Trophoblast cell (in vitro differentiated cells and primary cell): ENCODE data around the gene KRTAP10-2.

ENCODE experiments used
- DNase-seq, 2 donors: peaks; one replicate each; pipeline ENCODE4 v3.0.0-alpha.2; 2016
- H2AFZ ChIP-seq: 2 replicates; pipeline ENCODE4 v1.6.1; 2013; ENCODE audit warnings: low read length, moderate library complexity, mild to moderate bottlenecking; ENCODE audit not compliant: insufficient read depth, poor library complexity
- H2AK5ac ChIP-seq: 2 replicates; pipeline ENCODE4 v1.6.1; 2013; ENCODE audit warnings: mild to moderate bottlenecking, low read length
- H2BK120ac ChIP-seq: 2 replicates; pipeline ENCODE4 v1.6.1; 2013; ENCODE audit warnings: low read length, mild to moderate bottlenecking, moderate library complexity; ENCODE audit not compliant: insufficient read depth, poor library complexity
- H2BK12ac ChIP-seq: 2 replicates; pipeline ENCODE4 v1.6.1; 2013; ENCODE audit warnings: mild to moderate bottlenecking, low read length, moderate library complexity
- H2BK5ac ChIP-seq: 2 replicates; pipeline ENCODE4 v1.6.1; 2013; ENCODE audit warnings: low read length, low read depth, moderate library complexity, mild to moderate bottlenecking; ENCODE audit not compliant: poor library complexity
- H3K14ac ChIP-seq: 2 replicates; pipeline ENCODE4 v1.6.1; 2013; ENCODE audit warnings: mild to moderate bottlenecking, low read length
- H3K18ac ChIP-seq: 2 replicates; pipeline ENCODE4 v1.6.1; 2013; ENCODE audit warnings: mild to moderate bottlenecking, low read length
- H3K23ac ChIP-seq: 2 replicates; pipeline ENCODE4 v1.6.1; 2013; ENCODE audit warnings: low read length
- H3K27ac ChIP-seq: 2 replicates; pipeline ENCODE4 v1.5.1; 2013; ENCODE audit warnings: low read depth, mild to moderate bottlenecking, inconsistent platforms, low read length, moderate library complexity
- H3K27me3 ChIP-seq: 2 replicates; pipeline ENCODE4 v1.6.1; 2013; ENCODE audit warnings: inconsistent platforms, mild to moderate bottlenecking, low read length, moderate library complexity; ENCODE audit not compliant: insufficient read depth
- H3K36me3 ChIP-seq, 2 experiments: 1 replicate in 1 of 2; 2 replicates in 1 of 2; pipeline ENCODE4 v1.6.1; 2013; ENCODE audit warnings: low read length in 2 of 2, mild to moderate bottlenecking in 2 of 2, moderate library complexity in 1 of 2; ENCODE audit not compliant: insufficient read depth in 2 of 2, control insufficient read depth in 1 of 2
- H3K4ac ChIP-seq: 2 replicates; pipeline ENCODE4 v1.6.1; 2013; ENCODE audit warnings: low read depth, mild to moderate bottlenecking, low read length, moderate library complexity
- H3K4me1 ChIP-seq, 2 experiments: 1 replicate in 1 of 2; 2 replicates in 1 of 2; pipeline ENCODE4 v1.6.1; 2013; ENCODE audit warnings: low read length in 2 of 2, mild to moderate bottlenecking in 2 of 2, moderate library complexity in 1 of 2; ENCODE audit not compliant: insufficient read depth in 2 of 2, control insufficient read depth in 1 of 2
- H3K4me2 ChIP-seq: 2 replicates; pipeline ENCODE4 v1.6.1; 2013; ENCODE audit warnings: inconsistent platforms, mild to moderate bottlenecking, low read length, moderate library complexity
- H3K4me3 ChIP-seq: 2 replicates; pipeline ENCODE4 v1.5.1; 2013; ENCODE audit warnings: mild to moderate bottlenecking, low read depth, low read length, inconsistent platforms
- H3K79me1 ChIP-seq: one replicate; pipeline ENCODE4 v1.6.1; 2013; ENCODE audit warnings: low read length
- H3K79me2 ChIP-seq: 2 replicates; pipeline ENCODE4 v1.6.1; 2013; ENCODE audit warnings: low read length, mild to moderate bottlenecking; ENCODE audit not compliant: control insufficient read depth, insufficient read depth, poor library complexity
- H3K9ac ChIP-seq: 2 replicates; pipeline ENCODE4 v1.6.1; 2013; ENCODE audit warnings: mild to moderate bottlenecking, low read length
- H3K9me3 ChIP-seq: 2 replicates; pipeline ENCODE4 v1.6.1; 2013; ENCODE audit warnings: low read depth, mild to moderate bottlenecking, control low read depth, inconsistent platforms, low read length; ENCODE audit not compliant: insufficient read depth
- H4K12ac ChIP-seq: 2 replicates; pipeline ENCODE4 v1.6.1; 2013; ENCODE audit warnings: low read depth, mild to moderate bottlenecking, low read length, moderate library complexity
- H4K8ac ChIP-seq: 2 replicates; pipeline ENCODE4 v1.6.1; 2013; ENCODE audit warnings: low read depth, mild to moderate bottlenecking, low read length, moderate library complexity
- H4K91ac ChIP-seq: one replicate; pipeline ENCODE4 v1.6.1; 2013; ENCODE audit warnings: low read depth, mild to moderate bottlenecking, low read length, moderate library complexity
- WGBS: extraction: QIAGEN DNeasy Blood & Tissue Kit; methylation state at CpG from one replicate; pipeline ENCODE4 v1.1.7; 2013; ENCODE audit warnings: missing lambda C conversion rate; ENCODE audit not compliant: insufficient read length, insufficient coverage; ENCODE audit errors: extremely low coverage; 5-methylcytosine and 5-hydroxymethylcytosine counted together

KRTAP10-2 gene

GRCh38 chr21:44533121-44533890 is 18.0 kb downstream of the KRTAP10-2 start:
- Histone ChIP-seq H3K9ac (no peak overlapping the region), H3K27me3 (no peaks in the 10 kb centered on the region), H2BK120ac (no peak overlapping the region), H3K14ac (no peak overlapping the region), H3K4me3 (no peak overlapping the region), H3K4me2 (no peak overlapping the region), H3K9me3 (no peaks in the 10 kb centered on the region), H2AFZ (no peak overlapping the region), H2AK5ac (no peak overlapping the region), H3K4ac (no peak overlapping the region), H2BK5ac (no peak overlapping the region), H3K23ac (no peak overlapping the region), H3K27ac (no peak overlapping the region), H3K36me3 (no peaks in the 10 kb centered on the region), H4K8ac (no peak overlapping the region), H3K79me2 (no peaks in the 10 kb centered on the region), H3K79me1 (no peaks in the 10 kb centered on the region), H3K18ac (no peak overlapping the region), H4K91ac (no peak overlapping the region), H3K4me1 (no peaks in the 10 kb centered on the region), H2BK12ac (no peak overlapping the region), H4K12ac (no peak overlapping the region)
- DNase-seq = no peak
- WGBS = no CpG with 5 or more reads among the region's 37 CpGs

GRCh38 chr21:44532712-44533111 is 18.6 kb downstream of the KRTAP10-2 start:
- H3K79me2 ChIP-seq = no peaks in the 10 kb centered on the region

GRCh38 chr21:44531606-44532564 is 19.4 kb downstream of the KRTAP10-2 start:
- Histone ChIP-seq H3K79me1 (no peaks in the 10 kb centered on the region), H3K4me2 (no peak overlapping the region), H2BK12ac (no peak overlapping the region), H4K8ac (no peak overlapping the region), H3K36me3 (no peaks in the 10 kb centered on the region), H3K9ac (no peak overlapping the region), H2AFZ (no peak overlapping the region), H4K12ac (no peak overlapping the region), H3K27me3 (no peaks in the 10 kb centered on the region), H2AK5ac (no peak overlapping the region), H2BK120ac (no peak overlapping the region), H3K9me3 (no peaks in the 10 kb centered on the region), H3K14ac (no peak overlapping the region), H3K4me1 (no peaks in the 10 kb centered on the region), H3K79me2 (no peaks in the 10 kb centered on the region), H3K4ac (no peak overlapping the region), H3K27ac (no peak overlapping the region), H2BK5ac (no peak overlapping the region), H3K4me3 (no peak overlapping the region), H4K91ac (no peak overlapping the region), H3K23ac (no peak overlapping the region), H3K18ac (no peak overlapping the region)
- no peak for DNase-seq
- WGBS = no CpG with 5 or more reads among the region's 30 CpGs

More at GRCh38 chr21:44532712-44533111, 18.6 kb downstream of the KRTAP10-2 start:
- H4K91ac ChIP-seq = no peak overlapping the region
- H3K23ac ChIP-seq = no peak overlapping the region
- no peaks in the 10 kb centered on the region for H3K79me1 ChIP-seq
- no peak overlapping the region for H4K8ac ChIP-seq
- no peak for DNase-seq
- no peak overlapping the region for H3K27ac ChIP-seq
- H3K4me2 ChIP-seq = no peak overlapping the region
- no peaks in the 10 kb centered on the region for H3K36me3 ChIP-seq
- H2AFZ ChIP-seq = no peak overlapping the region
- H2BK120ac ChIP-seq = no peak overlapping the region
- H3K4me1 ChIP-seq = no peaks in the 10 kb centered on the region
- no peak overlapping the region for H3K14ac ChIP-seq
- H2BK5ac ChIP-seq = no peak overlapping the region
- no peak overlapping the region for H2BK12ac ChIP-seq
- H3K4ac ChIP-seq = no peak overlapping the region
- H3K27me3 ChIP-seq = no peaks in the 10 kb centered on the region
- WGBS = no CpG with 5 or more reads among the region's 16 CpGs
- no peaks in the 10 kb centered on the region for H3K9me3 ChIP-seq
- no peak overlapping the region for H3K9ac ChIP-seq
- no peak overlapping the region for H4K12ac ChIP-seq
- H2AK5ac ChIP-seq = no peak overlapping the region
- H3K4me3 ChIP-seq = no peak overlapping the region
- no peak overlapping the region for H3K18ac ChIP-seq

- no peak overlapping the region for H2BK5ac ChIP-seq
- no peak overlapping the region for H3K4me3 ChIP-seq
- H2AK5ac ChIP-seq = no peak overlapping the region
- no peak overlapping the region for H4K12ac ChIP-seq
- H3K4me1 ChIP-seq = no peaks in the 10 kb centered on the region
- no CpG with 5 or more reads among the region's 23 CpGs for WGBS
- no peak overlapping the region for H2BK12ac ChIP-seq
- no peaks in the 10 kb centered on the region for H3K36me3 ChIP-seq
- H3K27me3 ChIP-seq = no peaks in the 10 kb centered on the region
- H3K14ac ChIP-seq = no peak overlapping the region
- no peak overlapping the region for H3K4me2 ChIP-seq
- no peak overlapping the region for H3K4ac ChIP-seq
- H2AFZ ChIP-seq = no peak overlapping the region
- no peak overlapping the region for H3K27ac ChIP-seq
- no peak overlapping the region for H4K91ac ChIP-seq
- no peaks in the 10 kb centered on the region for H3K79me2 ChIP-seq
- H3K18ac ChIP-seq = no peak overlapping the region
- H3K9ac ChIP-seq = no peak overlapping the region
- no peak overlapping the region for H2BK120ac ChIP-seq
- H3K79me1 ChIP-seq = no peaks in the 10 kb centered on the region
- H3K23ac ChIP-seq = no peak overlapping the region
- H4K8ac ChIP-seq = no peak overlapping the region
- no peak for DNase-seq
- no peaks in the 10 kb centered on the region for H3K9me3 ChIP-seq
Measured at GRCh38 chr21:44530903-44531605, 20.3 kb downstream of the KRTAP10-2 start.
